Trophoblast cell (in vitro differentiated cells and primary cell): ENCODE data around the gene RBM19.
A peak's percentile ranks its signal among the peaks of the same experiment; 100 is the strongest.

ENCODE experiments used
- DNase-seq, 2 donors: peaks; one replicate each; pipeline ENCODE4 v3.0.0-alpha.2; 2016
- H2AFZ ChIP-seq: 2 replicates; pipeline ENCODE4 v1.6.1; 2013; ENCODE audit warnings: low read length, moderate library complexity, mild to moderate bottlenecking; ENCODE audit not compliant: insufficient read depth, poor library complexity
- H2AK5ac ChIP-seq: 2 replicates; pipeline ENCODE4 v1.6.1; 2013; ENCODE audit warnings: mild to moderate bottlenecking, low read length
- H2BK120ac ChIP-seq: 2 replicates; pipeline ENCODE4 v1.6.1; 2013; ENCODE audit warnings: low read length, mild to moderate bottlenecking, moderate library complexity; ENCODE audit not compliant: insufficient read depth, poor library complexity
- H2BK12ac ChIP-seq: 2 replicates; pipeline ENCODE4 v1.6.1; 2013; ENCODE audit warnings: mild to moderate bottlenecking, low read length, moderate library complexity
- H2BK5ac ChIP-seq: 2 replicates; pipeline ENCODE4 v1.6.1; 2013; ENCODE audit warnings: low read length, low read depth, moderate library complexity, mild to moderate bottlenecking; ENCODE audit not compliant: poor library complexity
- H3K14ac ChIP-seq: 2 replicates; pipeline ENCODE4 v1.6.1; 2013; ENCODE audit warnings: mild to moderate bottlenecking, low read length
- H3K18ac ChIP-seq: 2 replicates; pipeline ENCODE4 v1.6.1; 2013; ENCODE audit warnings: mild to moderate bottlenecking, low read length
- H3K23ac ChIP-seq: 2 replicates; pipeline ENCODE4 v1.6.1; 2013; ENCODE audit warnings: low read length
- H3K27ac ChIP-seq: 2 replicates; pipeline ENCODE4 v1.5.1; 2013; ENCODE audit warnings: low read depth, mild to moderate bottlenecking, inconsistent platforms, low read length, moderate library complexity
- H3K27me3 ChIP-seq: 2 replicates; pipeline ENCODE4 v1.6.1; 2013; ENCODE audit warnings: inconsistent platforms, mild to moderate bottlenecking, low read length, moderate library complexity; ENCODE audit not compliant: insufficient read depth
- H3K36me3 ChIP-seq, 2 experiments: 1 replicate in 1 of 2; 2 replicates in 1 of 2; pipeline ENCODE4 v1.6.1; 2013; ENCODE audit warnings: low read length in 2 of 2, mild to moderate bottlenecking in 2 of 2, moderate library complexity in 1 of 2; ENCODE audit not compliant: insufficient read depth in 2 of 2, control insufficient read depth in 1 of 2
- H3K4ac ChIP-seq: 2 replicates; pipeline ENCODE4 v1.6.1; 2013; ENCODE audit warnings: low read depth, mild to moderate bottlenecking, low read length, moderate library complexity
- H3K4me1 ChIP-seq, 2 experiments: 1 replicate in 1 of 2; 2 replicates in 1 of 2; pipeline ENCODE4 v1.6.1; 2013; ENCODE audit warnings: low read length in 2 of 2, mild to moderate bottlenecking in 2 of 2, moderate library complexity in 1 of 2; ENCODE audit not compliant: insufficient read depth in 2 of 2, control insufficient read depth in 1 of 2
- H3K4me2 ChIP-seq: 2 replicates; pipeline ENCODE4 v1.6.1; 2013; ENCODE audit warnings: inconsistent platforms, mild to moderate bottlenecking, low read length, moderate library complexity
- H3K4me3 ChIP-seq: 2 replicates; pipeline ENCODE4 v1.5.1; 2013; ENCODE audit warnings: mild to moderate bottlenecking, low read depth, low read length, inconsistent platforms
- H3K79me1 ChIP-seq: one replicate; pipeline ENCODE4 v1.6.1; 2013; ENCODE audit warnings: low read length
- H3K79me2 ChIP-seq: 2 replicates; pipeline ENCODE4 v1.6.1; 2013; ENCODE audit warnings: low read length, mild to moderate bottlenecking; ENCODE audit not compliant: control insufficient read depth, insufficient read depth, poor library complexity
- H3K9ac ChIP-seq: 2 replicates; pipeline ENCODE4 v1.6.1; 2013; ENCODE audit warnings: mild to moderate bottlenecking, low read length
- H3K9me3 ChIP-seq: 2 replicates; pipeline ENCODE4 v1.6.1; 2013; ENCODE audit warnings: low read depth, mild to moderate bottlenecking, control low read depth, inconsistent platforms, low read length; ENCODE audit not compliant: insufficient read depth
- H4K12ac ChIP-seq: 2 replicates; pipeline ENCODE4 v1.6.1; 2013; ENCODE audit warnings: low read depth, mild to moderate bottlenecking, low read length, moderate library complexity
- H4K8ac ChIP-seq: 2 replicates; pipeline ENCODE4 v1.6.1; 2013; ENCODE audit warnings: low read depth, mild to moderate bottlenecking, low read length, moderate library complexity
- H4K91ac ChIP-seq: one replicate; pipeline ENCODE4 v1.6.1; 2013; ENCODE audit warnings: low read depth, mild to moderate bottlenecking, low read length, moderate library complexity
- WGBS: extraction: QIAGEN DNeasy Blood & Tissue Kit; methylation state at CpG from one replicate; pipeline ENCODE4 v1.1.7; 2013; ENCODE audit warnings: missing lambda C conversion rate; ENCODE audit not compliant: insufficient read length, insufficient coverage; ENCODE audit errors: extremely low coverage; 5-methylcytosine and 5-hydroxymethylcytosine counted together

Gene RBM19

DNA sequence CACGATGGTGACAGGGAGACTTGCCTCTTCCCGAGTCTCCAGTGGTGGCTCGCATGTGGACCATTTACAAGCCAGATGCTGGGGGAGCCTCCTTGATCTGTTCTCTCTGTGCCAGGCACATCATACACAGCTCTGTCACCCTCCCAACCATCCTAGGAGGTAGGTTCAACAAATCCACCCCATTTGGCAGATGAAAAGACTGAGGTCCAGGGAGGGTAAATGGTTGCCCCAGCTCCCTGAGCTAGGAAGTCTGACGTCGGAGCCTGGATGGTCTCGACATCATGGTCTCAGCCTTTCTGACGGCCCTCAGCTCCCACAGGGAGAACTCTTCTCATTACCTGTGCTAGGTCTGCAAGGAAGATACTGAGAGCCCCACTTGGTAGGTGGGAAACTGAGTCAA lies 189.6 kb downstream of the RBM19 start:
- no peaks in the 10 kb centered on the region for H3K79me2 ChIP-seq
- no peak overlapping the region for H2BK120ac ChIP-seq
- H4K12ac ChIP-seq, result no peak overlapping the region
- H3K18ac ChIP-seq, result no peak overlapping the region
- no peaks in the 10 kb centered on the region for H3K4me1 ChIP-seq
- no peak overlapping the region for H3K14ac ChIP-seq
- no peak overlapping the region for H2BK12ac ChIP-seq
- H3K4me2 ChIP-seq, result no peak overlapping the region
- no peak overlapping the region for H3K27ac ChIP-seq
- no peaks in the 10 kb centered on the region for H3K27me3 ChIP-seq
- H2AFZ ChIP-seq, result no peak overlapping the region
- H3K36me3 ChIP-seq, result no peaks in the 10 kb centered on the region
- no peaks in the 10 kb centered on the region for H3K79me1 ChIP-seq
- no peak overlapping the region for H2AK5ac ChIP-seq
- H3K4me3 ChIP-seq, result no peak overlapping the region
- H3K9ac ChIP-seq, result no peak overlapping the region
- no peak for DNase-seq
- no peaks in the 10 kb centered on the region for H3K9me3 ChIP-seq
- H2BK5ac ChIP-seq, result no peak overlapping the region
- H3K23ac ChIP-seq, result no peak overlapping the region
- WGBS, result no CpG with 5 or more reads among the region's 7 CpGs
- no peak overlapping the region for H3K4ac ChIP-seq
- no peak overlapping the region for H4K8ac ChIP-seq
- H4K91ac ChIP-seq, result no peak overlapping the region

DNA sequence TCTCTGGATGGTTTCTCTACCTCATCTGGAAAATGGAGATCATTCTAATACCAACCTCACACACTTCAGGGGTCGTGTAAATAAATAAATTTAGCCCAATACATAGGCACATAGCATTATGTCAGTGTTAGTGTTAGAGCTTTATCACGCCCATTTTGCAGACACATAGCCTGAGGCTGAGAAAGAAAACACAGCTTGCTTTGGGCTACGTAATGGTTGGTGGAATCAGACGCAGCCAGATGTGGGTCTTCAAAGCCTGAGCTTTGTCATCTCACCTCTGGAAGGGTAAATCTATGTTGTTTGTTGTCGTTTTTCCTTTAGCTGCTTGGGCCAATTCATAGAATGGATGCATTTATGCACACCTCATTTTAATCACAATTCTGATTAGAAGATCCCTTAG lies 191.6 kb downstream of the RBM19 start:
- Histone ChIP-seq H4K91ac (no peak overlapping the region), H2BK120ac (no peak overlapping the region), H3K4me3 (no peak overlapping the region), H3K4me1 (no peaks in the 10 kb centered on the region), H3K4me2 (no peak overlapping the region), H2AFZ (no peak overlapping the region), H3K36me3 (no peaks in the 10 kb centered on the region), H3K79me2 (no peaks in the 10 kb centered on the region), H2AK5ac (no peak overlapping the region), H2BK12ac (no peak overlapping the region), H3K14ac (no peak overlapping the region), H3K27ac (no peak overlapping the region), H3K23ac (no peak overlapping the region), H3K79me1 (no peaks in the 10 kb centered on the region), H3K9me3 (no peaks in the 10 kb centered on the region), H3K4ac (no peak overlapping the region), H3K9ac (no peak overlapping the region), H3K18ac (no peak overlapping the region), H4K12ac (no peak overlapping the region), H2BK5ac (no peak overlapping the region), H4K8ac (no peak overlapping the region), H3K27me3 (no peaks in the 10 kb centered on the region)
- no CpG with 5 or more reads among the region's 5 CpGs for WGBS
- DNase-seq, result peak in 1 of 2 donors; percentile 36

DNA sequence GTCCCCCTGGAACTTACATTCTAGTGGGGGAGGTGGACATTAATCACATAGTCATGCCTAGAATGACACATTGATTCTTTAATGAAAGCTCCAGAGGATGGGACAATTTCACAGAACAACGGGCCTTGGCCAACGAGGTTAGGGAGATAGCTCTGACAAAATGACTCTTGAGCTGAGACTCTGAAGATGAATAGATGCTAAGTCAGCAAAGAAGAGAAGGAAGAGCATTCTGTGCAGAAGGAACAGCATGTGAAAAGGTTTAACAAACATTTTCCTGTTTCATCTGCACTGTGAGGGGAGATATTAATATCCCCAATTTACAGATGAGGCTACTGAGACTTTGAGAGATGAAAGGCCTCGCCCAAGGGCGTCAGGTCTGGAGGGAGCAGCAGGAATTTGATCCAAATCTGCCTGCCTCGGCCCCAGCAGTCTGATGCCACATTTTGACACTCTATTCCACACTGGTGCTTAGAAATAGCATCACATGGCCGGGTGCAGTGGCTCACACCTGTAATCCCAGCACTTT lies 193.6 kb downstream of the RBM19 start:
- Histone ChIP-seq H3K36me3 (no peaks in the 10 kb centered on the region), H4K8ac (no peak overlapping the region), H3K4me3 (no peak overlapping the region), H2AFZ (no peak overlapping the region), H3K27ac (no peak overlapping the region), H3K4me2 (no peak overlapping the region), H3K79me2 (no peaks in the 10 kb centered on the region), H2BK12ac (no peak overlapping the region), H4K91ac (no peak overlapping the region), H3K4me1 (no peaks in the 10 kb centered on the region), H3K79me1 (no peaks in the 10 kb centered on the region), H2BK120ac (no peak overlapping the region), H3K18ac (no peak overlapping the region), H3K9ac (no peak overlapping the region), H3K23ac (no peak overlapping the region), H4K12ac (no peak overlapping the region), H3K9me3 (no peaks in the 10 kb centered on the region), H2BK5ac (no peak overlapping the region), H3K14ac (no peak overlapping the region), H2AK5ac (no peak overlapping the region), H3K27me3 (no peaks in the 10 kb centered on the region), H3K4ac (no peak overlapping the region)
- DNase-seq, result no peak
- no CpG with 5 or more reads among the region's 6 CpGs for WGBS

DNA sequence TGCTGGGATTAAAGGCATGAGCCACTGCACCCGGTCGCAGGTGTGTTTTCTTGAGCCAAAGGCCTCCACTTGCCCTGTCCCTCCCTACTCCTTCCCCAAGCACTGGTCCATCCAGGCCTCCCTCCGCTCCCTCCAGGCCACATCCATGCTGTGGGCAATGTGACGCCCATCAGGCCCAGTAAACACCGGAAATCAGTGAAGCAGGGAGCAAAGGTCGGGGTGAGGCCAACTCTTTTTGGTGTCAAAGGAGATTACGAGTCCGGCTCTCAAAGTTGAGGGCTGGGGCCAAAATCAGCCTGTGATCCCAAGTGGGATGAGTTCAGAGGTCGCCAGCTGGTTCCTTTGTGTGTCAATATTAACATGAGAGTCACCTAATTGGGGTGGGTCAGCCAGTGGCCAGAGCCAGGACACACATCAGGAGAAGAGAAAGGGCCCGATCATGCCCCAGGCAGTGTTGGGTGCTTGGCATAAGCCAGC lies 195.7 kb downstream of the RBM19 start:
- Histone ChIP-seq H2AFZ (no peak overlapping the region), H3K27me3 (no peaks in the 10 kb centered on the region), H3K79me2 (no peaks in the 10 kb centered on the region), H3K27ac (no peak overlapping the region), H3K4ac (no peak overlapping the region), H3K9ac (no peak overlapping the region), H3K23ac (no peak overlapping the region), H2BK5ac (no peak overlapping the region), H2BK12ac (no peak overlapping the region), H3K4me3 (no peak overlapping the region), H3K9me3 (no peaks in the 10 kb centered on the region), H4K91ac (no peak overlapping the region), H3K18ac (no peak overlapping the region), H3K14ac (no peak overlapping the region), H4K12ac (no peak overlapping the region), H4K8ac (no peak overlapping the region), H3K79me1 (peaks cover 3% of the 10 kb centered on the region), H3K4me1 (peaks cover 8 to 10% of the 10 kb centered on the region in 2 experiments), H2AK5ac (no peak overlapping the region), H2BK120ac (no peak overlapping the region), H3K36me3 (no peaks in the 10 kb centered on the region), H3K4me2 (no peak overlapping the region)
- WGBS, result no CpG with 5 or more reads among the region's 10 CpGs
- no peak for DNase-seq
